Measurements from ENCODE around the gene KDM5C. TPM values are rescaled to one million over a fixed set of nuclear protein-coding genes. Genes with fewer than 3 reads are reported as not detected.

KDM5C gene
- total and polyA plus RNA-seq, 8 donors = 26.8 to 70.5 (median 40.3) TPM

GRCh38 chrX:53190363-53190960 is 34.5 kb downstream of the KDM5C start:
- WGBS, 2 donors = 59 to 81% methylated on average over 6 of the region's 6 CpGs
- peak in 1 of 4 donors; percentile 27 for ATAC-seq
- DNase-seq = no peak
- no peaks in the 10 kb centered on the region for H3K4me1 ChIP-seq
- H3K36me3 ChIP-seq = peaks cover 0 to 27% (median 25%) of the 10 kb centered on the region in 3 donors
- no peak for TF ChIP-seq CTCF (IDR thresholded peaks at IDR 0.05)
- no peak overlapping the region for H3K4me3 ChIP-seq
- intact Hi-C loops (cut with DNase I) = loop anchor here in 1 of 3 donors (5.0 kb wide), 1 partner anchor 52 kb away; no protein-coding TSS in a partner anchor
- no peaks in the 10 kb centered on the region for H3K27me3 ChIP-seq
- FAIRE-seq = no peak
- no peak overlapping the region for H3K27ac ChIP-seq
- H3K9me3 ChIP-seq = no peaks in the 10 kb centered on the region

GRCh38 chrX:53188763-53189162 is 36.2 kb downstream of the KDM5C start:
- H3K27ac ChIP-seq = no peak overlapping the region
- no peaks in the 10 kb centered on the region for H3K27me3 ChIP-seq
- H3K9me3 ChIP-seq = no peaks in the 10 kb centered on the region
- H3K36me3 ChIP-seq = peaks cover 0 to 10% (median 9%) of the 10 kb centered on the region in 3 donors
- intact Hi-C loops (cut with DNase I) = no loop called here
- TF ChIP-seq CTCF (IDR thresholded peaks at IDR 0.05) = no peak
- DNase-seq (no peak), ATAC-seq (no peak), FAIRE-seq (no peak)
- no peak overlapping the region for H3K4me3 ChIP-seq
- 22 to 63% methylated on average over 2 of the region's 2 CpGs for WGBS, 2 donors
- H3K4me1 ChIP-seq = no peaks in the 10 kb centered on the region

GRCh38 chrX:53186351-53186750 is 38.7 kb downstream of the KDM5C start:
- H3K36me3 ChIP-seq = no peaks in the 10 kb centered on the region
- no peaks in the 10 kb centered on the region for H3K4me1 ChIP-seq
- no peak overlapping the region for H3K27ac ChIP-seq
- no peak overlapping the region for H3K4me3 ChIP-seq
- no peak for DNase-seq
- intact Hi-C loops (cut with DNase I) = no loop called here
- no peak for TF ChIP-seq CTCF (IDR thresholded peaks at IDR 0.05)
- peak in 3 of 4 donors; percentile 24 to 83 (median 43) for ATAC-seq
- no peak for FAIRE-seq
- H3K9me3 ChIP-seq = no peaks in the 10 kb centered on the region
- H3K27me3 ChIP-seq = no peaks in the 10 kb centered on the region
- WGBS, 2 donors = 39 to 58% methylated on average over 2 of the region's 2 CpGs

- no peak for FAIRE-seq
- no peak for DNase-seq
- no peaks in the 10 kb centered on the region for H3K4me1 ChIP-seq
- no peaks in the 10 kb centered on the region for H3K9me3 ChIP-seq
- intact Hi-C loops (cut with DNase I) = no loop called here
- ATAC-seq = no peak
- no peak overlapping the region for H3K27ac ChIP-seq
- WGBS, 2 donors = 63 to 78% methylated on average over 2 of the region's 2 CpGs
- H3K36me3 ChIP-seq = no peaks in the 10 kb centered on the region
- H3K27me3 ChIP-seq = no peaks in the 10 kb centered on the region
- no peak overlapping the region for H3K4me3 ChIP-seq
- TF ChIP-seq CTCF (IDR thresholded peaks at IDR 0.05) = no peak
These were observed 40.2 kb downstream of the KDM5C start for GRCh38 chrX:53184836-53185235.

GRCh38 chrX:53171356-53171755 is 53.7 kb downstream of the KDM5C start:
- intact Hi-C loops (cut with DNase I) = no loop called here
- no peak for FAIRE-seq
- TF ChIP-seq CTCF (IDR thresholded peaks at IDR 0.05) = no peak
- ATAC-seq = no peak
- Histone ChIP-seq H3K4me1 (no peaks in the 10 kb centered on the region), H3K9me3 (no peaks in the 10 kb centered on the region), H3K36me3 (no peaks in the 10 kb centered on the region), H3K27me3 (no peaks in the 10 kb centered on the region), H3K4me3 (no peak overlapping the region), H3K27ac (no peak overlapping the region)
- WGBS, 2 donors = 80 to 99% methylated on average over 7 of the region's 7 CpGs
- DNase-seq = no peak

Measured in pancreas (tissue), 10 donors.